Gastrocnemius medialis (tissue), 4 donors: ENCODE data around the gene TUBB1. TPM values are rescaled to one million over a fixed set of nuclear protein-coding genes. Genes with fewer than 3 reads are reported as not detected.

Source experiments
- ATAC-seq, 2 donors: fragments of 150-250 bp; one replicate each; pipeline ENCODE4 v1.9.1; 2016
- DNase-seq, 2 donors: peaks; one replicate each; pipeline ENCODE4 v3.0.0-alpha.2; 2019
- H3K27ac ChIP-seq, 4 donors: fragments of 200-600 bp; sonication (generic); 1 replicate in 1 of 4; 2 replicates in 3 of 4; pipeline ENCODE4 v1.5.1; 2016 to 2018; ENCODE audit warnings: mild to moderate bottlenecking in 2 of 4, moderate library complexity in 1 of 4
- H3K27me3 ChIP-seq, 3 donors: fragments of 200-600 bp; sonication (generic) in 2 of 3; 1 replicate in 1 of 3; 2 replicates in 2 of 3; pipeline versions ENCODE4 v1.5.1 to v1.6.0; 2016 to 2019; ENCODE audit warnings: mild to moderate bottlenecking in 1 of 3, moderate library complexity in 1 of 3
- H3K36me3 ChIP-seq, 2 donors: fragments of 200-600 bp; sonication (generic) in 1 of 2; one replicate each; pipeline ENCODE4 v1.5.1; 2017 to 2018
- H3K4me1 ChIP-seq, 2 donors: fragments of 200-600 bp; sonication (generic) in 1 of 2; one replicate each; pipeline ENCODE4 v1.5.1; 2016 to 2017; ENCODE audit warnings: mild to moderate bottlenecking in 2 of 2
- H3K4me3 ChIP-seq, 4 donors: fragments of 200-600 bp; sonication (generic) in 3 of 4; 1 replicate in 1 of 4; 2 replicates in 3 of 4; pipeline ENCODE4 v1.5.1; 2016 to 2019; ENCODE audit warnings: mild to moderate bottlenecking in 2 of 4
- H3K9me3 ChIP-seq, 3 donors: fragments of 200-600 bp; sonication (generic) in 2 of 3; 1 replicate in 1 of 3; 2 replicates in 2 of 3; pipeline ENCODE4 v1.5.1; 2016 to 2019
- POLR2A ChIP-seq, 2 donors: fragments of 450-650 bp; IDR thresholded peaks; one replicate each; pipeline ENCODE4 v1.6.1; 2017; ENCODE audit warnings: antibody characterized with exemption in 2 of 2, mild to moderate bottlenecking in 2 of 2, moderate library complexity in 2 of 2
- in situ Hi-C, 4 donors: fragments of 200-750 bp; cut with MboI; loops; one replicate each; pipeline versions ENCODE4 v1.15.0 to v1.8.0; 2017; ENCODE audit warnings: low sequenced_read_pairs in 4 of 4
- intact Hi-C: fragments of 100-400 bp; cut with DNase I; formaldehyde crosslinking; loops from one replicate; pipeline ENCODE4 v1.15.1; 2023; ENCODE audit warnings: low total_unique reads
- total RNA-seq, 4 donors: library from RNA; depleted of rRNA; stranded (reverse); fragments of >200 nt; gene quantifications; one replicate each; pipeline versions ENCODE4 v1.1.0 to v1.2.3, GENCODE V29; 2016
- TF ChIP-seq, protein P1 (sequence below), 5 experiments: fragments of 450-650 bp in 3 of 5; fragments of 200-600 bp in 2 of 5; sonication (generic) in 2 of 5; IDR thresholded peaks in 4 of 5; conservative IDR thresholded peaks in 1 of 5; 1 replicate in 4 of 5; 2 replicates in 1 of 5; pipeline ENCODE4 v1.5.1; 2016 to 2019; ENCODE audit warnings: antibody characterized with exemption in 5 of 5, mild to moderate bottlenecking in 3 of 5, moderate library complexity in 3 of 5

The TUBB1 gene
- total RNA-seq, 4 donors from 2014 or later: 0.07 TPM; not detected in 3

- no peaks in the 10 kb centered on the region for H3K9me3 ChIP-seq
- in situ Hi-C loops (no loop called here), intact Hi-C loops (no loop called here)
- peaks cover 0 to 39% of the 10 kb centered on the region in 2 donors for H3K36me3 ChIP-seq
- peaks cover 3 to 6% of the 10 kb centered on the region in 2 donors for H3K4me1 ChIP-seq
- TF ChIP-seq POLR2A (IDR thresholded peaks at IDR 0.05): no peak
- TF ChIP-seq, protein P1, sequence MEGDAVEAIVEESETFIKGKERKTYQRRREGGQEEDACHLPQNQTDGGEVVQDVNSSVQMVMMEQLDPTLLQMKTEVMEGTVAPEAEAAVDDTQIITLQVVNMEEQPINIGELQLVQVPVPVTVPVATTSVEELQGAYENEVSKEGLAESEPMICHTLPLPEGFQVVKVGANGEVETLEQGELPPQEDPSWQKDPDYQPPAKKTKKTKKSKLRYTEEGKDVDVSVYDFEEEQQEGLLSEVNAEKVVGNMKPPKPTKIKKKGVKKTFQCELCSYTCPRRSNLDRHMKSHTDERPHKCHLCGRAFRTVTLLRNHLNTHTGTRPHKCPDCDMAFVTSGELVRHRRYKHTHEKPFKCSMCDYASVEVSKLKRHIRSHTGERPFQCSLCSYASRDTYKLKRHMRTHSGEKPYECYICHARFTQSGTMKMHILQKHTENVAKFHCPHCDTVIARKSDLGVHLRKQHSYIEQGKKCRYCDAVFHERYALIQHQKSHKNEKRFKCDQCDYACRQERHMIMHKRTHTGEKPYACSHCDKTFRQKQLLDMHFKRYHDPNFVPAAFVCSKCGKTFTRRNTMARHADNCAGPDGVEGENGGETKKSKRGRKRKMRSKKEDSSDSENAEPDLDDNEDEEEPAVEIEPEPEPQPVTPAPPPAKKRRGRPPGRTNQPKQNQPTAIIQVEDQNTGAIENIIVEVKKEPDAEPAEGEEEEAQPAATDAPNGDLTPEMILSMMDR (IDR thresholded peaks at IDR 0.05 in 4 of 5, conservative IDR thresholded peaks at IDR 0.05 in 1 of 5): no peak
- H3K4me3 ChIP-seq: no peak overlapping the region
- no peak for ATAC-seq
- no peak overlapping the region for H3K27ac ChIP-seq
- DNase-seq: no peak
- H3K27me3 ChIP-seq: no peaks in the 10 kb centered on the region
Measured at GRCh38 chr20:59022754-59023153, 3.5 kb downstream of the TUBB1 start.

DNA sequence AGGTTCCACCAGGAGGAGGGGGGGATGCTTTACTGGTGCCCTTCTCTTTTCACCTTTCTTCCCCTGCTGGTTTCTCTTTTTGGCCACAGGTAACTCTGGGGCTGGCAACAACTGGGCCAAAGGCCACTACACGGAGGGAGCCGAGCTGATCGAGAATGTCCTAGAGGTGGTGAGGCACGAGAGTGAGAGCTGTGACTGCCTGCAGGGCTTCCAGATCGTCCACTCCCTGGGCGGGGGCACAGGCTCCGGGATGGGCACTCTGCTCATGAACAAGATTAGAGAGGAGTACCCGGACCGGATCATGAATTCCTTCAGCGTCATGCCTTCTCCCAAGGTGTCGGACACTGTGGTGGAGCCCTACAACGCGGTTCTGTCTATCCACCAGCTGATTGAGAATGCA, 4.4 kb downstream of the TUBB1 start:
- DNase-seq (no peak), ATAC-seq (no peak)
- Histone ChIP-seq H3K9me3 (no peaks in the 10 kb centered on the region), H3K4me1 (peaks cover 12 to 15% of the 10 kb centered on the region in 2 donors), H3K4me3 (no peak overlapping the region), H3K27me3 (no peaks in the 10 kb centered on the region), H3K36me3 (peaks cover 0 to 47% of the 10 kb centered on the region in 2 donors), H3K27ac (no peak overlapping the region)
- intact Hi-C loops (no loop called here), in situ Hi-C loops (no loop called here)
- TF ChIP-seq, protein P1 (IDR thresholded peaks at IDR 0.05 in 4 of 5, conservative IDR thresholded peaks at IDR 0.05 in 1 of 5): no peak
- no peak for TF ChIP-seq POLR2A (IDR thresholded peaks at IDR 0.05)

DNA sequence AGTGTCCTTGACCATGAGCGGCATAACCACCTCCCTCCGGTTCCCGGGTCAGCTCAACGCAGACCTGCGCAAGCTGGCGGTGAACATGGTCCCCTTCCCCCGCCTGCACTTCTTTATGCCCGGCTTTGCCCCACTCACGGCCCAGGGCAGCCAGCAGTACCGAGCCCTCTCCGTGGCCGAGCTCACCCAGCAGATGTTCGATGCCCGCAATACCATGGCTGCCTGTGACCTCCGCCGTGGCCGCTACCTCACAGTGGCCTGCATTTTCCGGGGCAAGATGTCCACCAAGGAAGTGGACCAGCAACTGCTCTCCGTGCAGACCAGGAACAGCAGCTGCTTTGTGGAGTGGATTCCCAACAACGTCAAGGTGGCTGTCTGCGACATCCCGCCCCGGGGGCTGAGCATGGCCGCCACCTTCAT, 4.9 kb downstream of the TUBB1 start:
- Histone ChIP-seq H3K4me1 (peaks cover 17 to 20% of the 10 kb centered on the region in 2 donors), H3K36me3 (peaks cover 0 to 52% of the 10 kb centered on the region in 2 donors), H3K9me3 (no peaks in the 10 kb centered on the region), H3K4me3 (no peak overlapping the region), H3K27ac (no peak overlapping the region), H3K27me3 (no peaks in the 10 kb centered on the region)
- intact Hi-C loops (no loop called here), in situ Hi-C loops (no loop called here)
- ATAC-seq: no peak
- TF ChIP-seq, protein P1 (IDR thresholded peaks at IDR 0.05 in 4 of 5, conservative IDR thresholded peaks at IDR 0.05 in 1 of 5): no peak
- TF ChIP-seq POLR2A (IDR thresholded peaks at IDR 0.05): no peak
- DNase-seq: no peak

- H3K27ac ChIP-seq: no peak overlapping the region
- H3K4me3 ChIP-seq: no peak overlapping the region
- intact Hi-C loops (no loop called here), in situ Hi-C loops (loop anchor here in 1 of 4 donors (25.0 kb wide), 1 partner anchor 338 kb away; the partner anchor contains the start of gene NPEPL1)
- no peak for TF ChIP-seq POLR2A (IDR thresholded peaks at IDR 0.05)
- TF ChIP-seq, protein P1 (IDR thresholded peaks at IDR 0.05 in 4 of 5, conservative IDR thresholded peaks at IDR 0.05 in 1 of 5): no peak
- peaks cover 0 to 62% of the 10 kb centered on the region in 2 donors for H3K36me3 ChIP-seq
- H3K4me1 ChIP-seq: peaks cover 27 to 29% of the 10 kb centered on the region in 2 donors
- ATAC-seq (no peak), DNase-seq (no peak)
- no peaks in the 10 kb centered on the region for H3K27me3 ChIP-seq
- no peaks in the 10 kb centered on the region for H3K9me3 ChIP-seq
Measured at GRCh38 chr20:59025086-59025485, 5.9 kb downstream of the TUBB1 start.

DNA sequence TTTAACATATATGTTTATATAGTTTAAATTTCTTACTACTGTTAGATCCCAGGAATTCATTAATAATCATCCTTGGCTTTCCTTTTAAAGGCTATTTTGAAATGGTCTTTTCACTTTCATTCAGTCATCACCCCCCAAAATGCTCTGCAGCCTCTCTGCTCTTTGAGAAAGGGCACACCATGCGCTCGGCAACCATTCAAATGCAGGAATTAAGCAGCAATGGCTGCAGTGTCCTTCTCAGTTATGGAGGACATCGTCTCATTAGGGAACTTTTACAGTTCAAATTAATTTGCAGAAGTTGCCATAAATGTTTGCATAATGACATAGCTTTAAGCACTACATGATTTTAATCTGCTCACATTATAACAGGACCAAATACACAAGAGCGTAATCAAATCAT, 6.3 kb downstream of the TUBB1 start:
- intact Hi-C loops: no loop called here
- DNase-seq (no peak), ATAC-seq (no peak)
- no peaks in the 10 kb centered on the region for H3K27me3 ChIP-seq
- no peak overlapping the region for H3K27ac ChIP-seq
- H3K9me3 ChIP-seq: no peaks in the 10 kb centered on the region
- no peak overlapping the region for H3K4me3 ChIP-seq
- peaks cover 31 to 33% of the 10 kb centered on the region in 2 donors for H3K4me1 ChIP-seq
- TF ChIP-seq, protein P1 (IDR thresholded peaks at IDR 0.05 in 4 of 5, conservative IDR thresholded peaks at IDR 0.05 in 1 of 5): no peak
- no peak for TF ChIP-seq POLR2A (IDR thresholded peaks at IDR 0.05)
- in situ Hi-C loops: loop anchor here in 1 of 4 donors (25.0 kb wide), 1 partner anchor 338 kb away; the partner anchor contains the start of gene NPEPL1
- peaks cover 0 to 66% of the 10 kb centered on the region in 2 donors for H3K36me3 ChIP-seq
